NCI-H1092 treated with DMSO at 0.1 percent for 48 hours (cell line): Measurements from ENCODE around the gene BAIAP2L1.
"Not testable (repeated sequence)": the region's sequence is repeated elsewhere in the genome, so short reads cannot be mapped to it uniquely, and the experiment has no call there.

Source experiments
- DNase-seq: peaks from one replicate; lab custom pipeline; 2025; lab: John Stamatoyannopoulos, UW

The BAIAP2L1 gene

DNA sequence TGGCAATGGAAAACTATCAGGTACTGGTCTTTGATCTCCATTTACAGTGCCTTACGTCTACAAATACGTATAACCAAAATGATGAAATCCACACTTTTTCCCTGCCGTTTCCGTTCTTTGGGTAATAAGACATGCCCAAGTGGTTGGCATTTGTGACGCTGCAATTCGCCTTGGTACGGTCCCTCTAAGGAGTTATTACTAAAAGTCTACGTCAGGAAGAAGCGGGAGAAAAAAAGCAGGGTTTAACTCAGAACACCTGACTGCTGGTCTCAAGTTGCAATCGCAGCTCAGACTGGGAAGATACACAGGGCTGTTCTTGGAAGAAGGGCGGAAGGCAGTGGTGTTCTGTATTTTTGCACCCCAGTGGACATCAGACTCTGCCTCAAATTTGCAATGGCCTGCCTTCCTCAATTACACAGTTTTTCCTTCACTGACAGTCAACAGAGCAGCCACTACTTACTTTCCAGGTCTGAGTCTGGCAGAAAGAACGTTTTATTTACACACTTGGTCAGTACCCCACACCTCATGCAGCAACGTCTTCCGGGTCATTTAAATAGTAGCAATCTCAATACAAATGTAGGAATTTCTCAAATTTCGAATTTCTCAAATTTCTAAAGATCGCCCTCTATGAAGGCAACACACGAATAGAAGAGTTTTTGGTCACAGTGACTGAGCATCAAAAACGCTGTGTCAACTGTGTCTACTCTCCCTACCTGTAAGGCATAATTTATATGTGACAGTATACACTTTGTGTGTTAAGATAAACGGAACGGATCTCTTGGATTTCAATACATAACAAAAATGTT lies 2.1 kb downstream of the BAIAP2L1 start:
- DNase-seq = no peak

DNA sequence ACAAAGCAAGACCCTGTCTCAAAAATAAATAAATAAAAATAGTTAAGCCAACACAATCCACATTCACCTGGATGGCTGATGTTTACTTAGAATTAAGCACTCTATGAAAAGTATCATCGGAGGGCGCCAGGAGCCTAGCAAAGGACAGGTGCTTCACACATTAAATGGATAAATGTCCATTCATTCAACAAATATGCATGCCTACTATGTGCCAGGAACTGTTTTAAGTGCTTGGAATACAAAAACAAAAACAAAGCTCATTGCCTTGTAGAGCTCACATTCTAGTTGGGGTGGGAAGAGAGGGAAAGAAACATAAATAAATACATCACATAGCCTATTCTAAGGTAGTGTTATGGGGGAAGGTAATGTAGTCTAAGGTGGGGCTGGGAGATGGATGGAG lies 4.1 kb downstream of the BAIAP2L1 start:
- no peak for DNase-seq

DNA sequence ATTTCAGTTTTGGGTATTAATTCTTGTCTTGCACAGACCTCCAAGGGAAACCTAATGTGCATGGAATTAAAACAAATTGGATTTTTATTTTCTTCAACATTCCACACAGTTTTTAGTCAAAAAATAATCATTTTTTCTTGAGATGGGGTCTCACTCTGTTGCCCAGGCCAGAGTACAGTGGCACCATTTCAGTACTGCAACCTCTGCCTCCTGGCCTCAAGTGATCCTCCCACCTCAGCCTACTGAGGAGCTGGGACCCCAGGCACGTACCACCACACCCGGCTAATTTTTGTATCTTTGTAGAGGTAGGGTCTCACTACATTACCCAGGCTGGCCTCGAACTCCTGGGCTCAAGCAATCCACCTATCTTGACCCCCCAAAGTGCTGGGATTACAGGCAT lies 4.9 kb downstream of the BAIAP2L1 start:
- DNase-seq = no peak

DNA sequence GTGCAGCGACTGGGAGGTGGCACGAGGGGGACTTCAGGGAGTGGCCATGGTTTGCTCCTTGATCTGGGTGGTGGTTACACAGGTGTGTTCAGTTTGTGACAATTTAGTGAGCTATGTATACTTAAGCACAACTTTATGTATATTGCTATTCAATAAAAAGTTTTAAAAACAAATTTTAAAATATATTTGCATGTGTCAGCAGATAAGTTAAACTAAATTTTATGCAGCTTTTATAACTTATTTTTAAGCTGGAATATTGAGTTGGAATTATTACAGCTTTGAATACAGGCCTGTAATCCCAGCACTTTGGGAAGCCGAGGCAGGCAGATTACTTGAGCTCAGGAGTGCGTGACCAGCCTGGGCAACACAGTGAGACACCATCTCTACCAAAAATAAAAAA lies 5.4 kb downstream of the BAIAP2L1 start:
- DNase-seq = no peak

DNA sequence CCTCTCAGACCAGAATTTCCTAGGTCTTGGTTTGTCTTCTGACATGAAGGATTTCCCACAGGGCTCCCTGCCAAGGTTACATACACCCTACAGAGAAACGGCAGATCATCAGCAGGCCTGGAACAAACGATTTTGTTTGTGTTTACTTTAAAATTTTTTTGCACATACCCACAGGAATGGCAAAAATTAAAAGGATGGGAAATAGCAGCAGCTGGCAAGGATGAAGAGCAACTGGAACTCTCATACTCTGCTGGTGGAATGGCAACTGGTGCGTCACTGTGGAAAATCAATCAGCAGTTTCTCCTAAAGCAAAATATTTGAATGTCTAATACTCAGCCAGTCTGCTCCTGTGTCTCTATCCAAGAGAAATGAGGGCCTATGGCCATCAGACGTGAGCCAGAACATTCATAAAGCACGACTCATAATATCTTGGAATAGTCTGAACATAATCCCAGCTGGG lies 6.5 kb downstream of the BAIAP2L1 start:
- DNase-seq = no peak

DNA sequence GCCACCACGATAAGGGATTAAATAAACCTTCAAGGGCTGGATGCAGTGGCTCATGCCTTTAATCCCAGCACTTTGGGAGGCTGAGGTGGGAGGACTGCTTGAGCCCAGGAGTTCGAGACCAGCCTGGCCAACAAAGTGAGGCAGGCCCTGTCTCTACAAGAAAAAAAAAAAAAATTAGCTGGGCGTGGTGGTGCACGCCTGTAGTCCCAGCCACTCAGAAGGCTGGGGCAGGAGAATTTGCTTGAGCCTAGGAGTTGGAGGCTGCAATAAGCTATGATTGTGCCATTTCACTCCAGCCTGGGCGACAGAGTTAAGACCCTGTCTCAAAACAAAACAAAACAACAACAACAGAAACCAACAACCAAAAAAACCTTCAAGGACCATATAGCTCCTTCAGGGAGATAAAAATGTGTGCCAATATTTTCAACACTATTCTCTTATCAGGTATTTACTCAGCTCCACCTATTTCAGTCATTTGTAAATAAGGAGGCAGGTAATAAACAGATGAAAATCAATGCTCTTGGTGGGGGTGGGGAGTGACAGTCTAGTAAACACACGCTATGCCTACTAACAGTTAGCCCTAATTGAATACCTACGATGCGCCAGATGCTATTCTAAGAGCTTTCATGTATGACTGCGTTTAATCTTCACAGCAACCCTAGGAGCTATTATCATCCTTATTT lies 13.2 kb downstream of the BAIAP2L1 start:
- DNase-seq = no peak

DNA sequence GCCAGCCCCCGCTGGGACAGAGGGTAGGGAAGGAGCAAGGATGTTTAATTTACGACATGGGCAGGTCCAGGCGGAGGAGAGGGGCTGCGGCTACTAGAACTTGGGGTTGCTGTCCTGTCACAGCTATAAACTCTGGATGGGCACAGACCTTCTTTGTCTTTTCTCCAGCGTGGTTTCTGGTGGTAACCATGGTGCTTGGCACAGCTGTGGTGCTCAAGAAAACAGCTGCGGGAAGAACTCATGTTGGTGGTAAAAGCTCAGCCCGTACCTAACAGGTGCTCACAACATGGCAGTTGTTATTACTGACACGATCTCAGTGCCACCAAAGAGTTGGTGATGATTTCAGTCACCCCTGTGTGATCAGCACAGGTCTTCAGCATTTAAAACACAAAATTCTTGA lies 13.8 kb downstream of the BAIAP2L1 start:
- no peak for DNase-seq

DNA sequence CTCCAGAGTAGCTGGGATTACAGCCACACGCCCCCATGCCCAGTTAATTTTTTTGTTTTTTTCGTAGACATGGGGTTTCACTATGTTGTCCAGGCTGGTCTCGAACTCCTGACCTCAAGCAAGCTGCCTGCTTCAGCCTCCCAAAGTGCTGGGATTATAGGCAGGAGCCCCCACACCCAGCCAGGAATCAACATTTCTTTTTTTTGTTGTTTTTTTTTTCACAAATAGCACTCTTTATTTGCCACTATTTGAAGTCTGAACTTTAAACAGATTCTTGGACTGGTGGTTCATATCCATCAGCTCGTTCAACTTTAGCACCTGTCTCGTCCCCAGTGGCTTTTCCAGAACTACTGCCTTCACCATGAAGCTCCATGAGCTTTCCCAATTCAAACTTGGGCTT lies 15.4 kb downstream of the BAIAP2L1 start:
- not testable (repeated sequence) for DNase-seq

DNA sequence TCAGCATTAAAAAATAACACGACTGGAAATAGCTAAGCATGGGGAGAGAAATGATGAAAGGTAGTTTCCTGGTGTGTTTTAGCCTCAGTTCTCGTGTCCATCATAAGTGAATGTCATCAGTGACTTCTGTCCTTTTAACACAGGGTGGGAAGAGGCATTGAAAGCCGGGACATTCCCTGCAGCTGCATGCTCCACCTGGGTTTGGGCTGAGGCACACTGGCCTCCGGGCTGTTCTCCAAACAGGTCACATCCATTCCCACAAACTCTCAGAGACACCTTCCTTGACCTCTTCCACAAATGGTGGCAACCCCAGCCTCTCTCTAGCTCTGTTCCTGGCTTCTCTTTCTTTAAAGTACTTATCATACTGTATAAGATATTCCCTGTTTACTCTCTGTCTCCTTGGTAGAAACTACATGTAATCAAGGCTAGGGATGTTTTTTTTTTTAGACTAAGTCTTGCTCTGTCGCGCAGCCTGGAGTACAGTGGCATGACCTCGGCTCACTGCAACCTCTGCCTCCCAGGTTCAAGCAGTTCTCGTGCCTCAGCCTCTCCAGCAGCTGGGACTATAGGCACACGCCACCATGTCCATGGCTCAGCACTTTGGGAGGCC lies 22.6 kb downstream of the BAIAP2L1 start:
- DNase-seq = no peak

DNA sequence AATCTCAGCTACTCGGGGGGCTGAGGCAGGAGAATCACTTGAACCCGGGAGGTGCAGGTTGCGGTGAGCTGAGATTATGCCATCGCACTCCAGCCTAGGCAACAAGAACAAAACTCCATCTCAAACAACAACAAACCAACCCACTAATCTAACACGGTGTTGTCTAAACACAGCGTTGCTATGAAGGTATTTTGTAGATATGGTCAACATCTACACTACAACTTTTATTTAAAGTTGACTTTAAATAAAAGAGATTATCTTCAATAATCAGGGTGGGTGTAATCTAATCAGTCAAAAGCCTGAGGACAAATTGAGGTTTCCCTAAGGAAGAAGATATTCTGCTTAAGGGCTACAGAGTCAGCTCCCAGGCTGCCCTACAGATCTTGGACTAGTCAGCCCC lies 24.2 kb downstream of the BAIAP2L1 start:
- DNase-seq = no peak

DNA sequence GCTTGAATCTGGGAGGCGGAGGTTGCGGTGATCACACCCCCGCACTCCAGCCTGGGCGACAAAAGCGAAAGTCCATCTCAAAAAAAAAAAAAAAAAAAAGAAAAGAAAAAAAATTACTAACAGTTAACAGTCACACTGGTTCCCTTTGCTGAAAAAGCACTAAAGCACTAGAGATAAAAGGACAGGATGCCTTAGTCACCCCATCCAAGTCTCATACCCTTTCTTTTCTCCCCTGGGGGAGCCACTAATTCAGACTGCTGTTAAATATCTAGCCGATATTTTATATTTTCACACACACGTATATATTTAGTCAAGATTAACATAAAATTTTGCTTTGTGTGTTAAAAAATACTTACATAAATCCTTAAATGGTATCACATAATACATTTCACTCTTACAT lies 25.2 kb downstream of the BAIAP2L1 start:
- no peak for DNase-seq

DNA sequence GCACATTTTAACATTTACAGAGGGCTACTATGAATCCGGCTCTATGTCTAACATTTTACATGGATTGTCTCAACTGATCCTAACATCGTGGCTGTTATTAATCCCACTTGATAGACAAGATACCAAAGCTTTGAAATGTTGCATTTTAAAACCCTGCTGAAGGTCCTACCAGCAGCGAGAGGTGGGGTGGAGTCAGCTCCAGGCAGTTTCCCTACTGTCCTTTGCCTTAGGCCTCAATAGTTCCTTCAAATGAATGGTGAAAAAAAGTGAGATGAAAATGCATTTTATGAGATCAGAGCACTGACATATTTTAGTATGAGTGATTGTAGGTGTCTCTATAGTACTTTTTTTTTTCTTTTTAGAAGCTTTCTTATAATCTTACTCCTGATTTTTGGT lies 26.6 kb downstream of the BAIAP2L1 start:
- DNase-seq = no peak

DNA sequence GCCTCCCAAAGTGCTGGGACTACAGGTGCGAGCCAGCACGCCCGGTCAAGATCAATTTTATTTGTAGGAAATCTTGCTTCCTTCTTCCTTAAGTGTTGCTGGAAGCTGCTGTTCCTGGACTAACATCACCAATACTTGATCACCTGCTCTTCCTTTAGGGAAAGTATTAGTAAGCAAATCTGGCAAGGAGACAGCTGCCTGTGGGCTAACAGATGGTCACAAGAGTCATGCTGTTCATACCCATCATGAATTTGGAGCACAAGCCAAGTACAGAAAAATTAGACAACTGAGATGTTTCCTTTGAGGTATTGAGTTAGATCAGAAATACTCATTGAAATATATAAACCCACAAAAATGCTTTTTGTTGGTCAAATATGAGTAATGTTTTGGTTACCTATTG lies 27.9 kb downstream of the BAIAP2L1 start:
- DNase-seq = no peak

DNA sequence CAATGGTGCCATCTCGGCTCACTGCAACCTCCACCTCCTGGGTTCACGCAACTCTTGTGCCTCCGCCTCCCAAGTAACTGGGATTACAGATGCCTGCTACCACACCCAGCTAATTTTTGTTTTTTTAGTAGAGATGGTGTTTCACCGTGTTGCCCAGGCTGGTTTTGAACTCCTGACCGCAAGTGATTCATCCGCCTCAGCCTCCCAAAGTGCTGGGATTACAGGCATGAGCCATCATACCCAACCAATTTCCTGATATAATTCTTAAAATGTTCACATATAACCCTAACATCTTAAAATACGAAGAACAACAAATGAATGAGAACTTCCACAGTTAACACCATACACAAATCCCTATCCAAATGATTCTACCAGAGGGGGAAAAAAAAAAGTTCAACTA lies 31.2 kb downstream of the BAIAP2L1 start:
- DNase-seq = no peak

DNA sequence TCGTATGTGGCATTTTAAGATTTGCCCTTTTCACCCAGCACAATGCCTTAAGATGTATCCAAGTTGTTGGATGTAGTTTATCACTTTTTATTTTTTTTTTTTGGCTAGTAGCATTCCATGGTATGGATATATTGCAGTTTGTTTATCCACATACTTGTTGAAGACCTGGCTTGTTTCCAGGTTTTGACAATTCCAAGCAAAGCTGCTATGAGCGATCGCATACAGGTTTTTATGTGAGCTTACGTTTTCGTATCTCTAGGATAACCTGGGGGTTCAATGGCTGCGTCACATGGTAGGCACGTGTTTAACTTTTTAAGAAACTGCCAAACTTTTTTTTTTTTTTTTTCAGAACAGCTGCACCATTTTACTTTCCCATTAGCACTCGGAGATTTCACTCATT lies 32.2 kb downstream of the BAIAP2L1 start:
- no peak for DNase-seq

DNA sequence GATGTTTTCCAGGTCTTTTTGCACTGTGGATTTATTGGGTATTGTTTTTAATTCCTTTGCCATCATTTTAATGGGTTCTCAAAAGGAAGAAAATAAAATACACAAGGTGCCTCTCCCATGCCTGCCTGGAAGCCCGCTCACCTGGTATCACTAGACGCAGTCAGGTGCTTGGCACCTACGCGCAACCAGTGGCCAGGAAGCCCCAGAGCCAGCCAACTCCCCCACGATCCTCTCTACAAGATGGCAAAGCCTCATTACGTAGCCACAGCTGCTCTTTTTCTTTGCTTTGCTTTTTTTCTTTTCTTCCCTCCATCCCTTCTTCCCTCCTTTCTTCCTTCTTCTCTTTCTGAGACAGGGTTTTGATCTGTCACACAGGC lies 34.3 kb downstream of the BAIAP2L1 start:
- no peak for DNase-seq

DNA sequence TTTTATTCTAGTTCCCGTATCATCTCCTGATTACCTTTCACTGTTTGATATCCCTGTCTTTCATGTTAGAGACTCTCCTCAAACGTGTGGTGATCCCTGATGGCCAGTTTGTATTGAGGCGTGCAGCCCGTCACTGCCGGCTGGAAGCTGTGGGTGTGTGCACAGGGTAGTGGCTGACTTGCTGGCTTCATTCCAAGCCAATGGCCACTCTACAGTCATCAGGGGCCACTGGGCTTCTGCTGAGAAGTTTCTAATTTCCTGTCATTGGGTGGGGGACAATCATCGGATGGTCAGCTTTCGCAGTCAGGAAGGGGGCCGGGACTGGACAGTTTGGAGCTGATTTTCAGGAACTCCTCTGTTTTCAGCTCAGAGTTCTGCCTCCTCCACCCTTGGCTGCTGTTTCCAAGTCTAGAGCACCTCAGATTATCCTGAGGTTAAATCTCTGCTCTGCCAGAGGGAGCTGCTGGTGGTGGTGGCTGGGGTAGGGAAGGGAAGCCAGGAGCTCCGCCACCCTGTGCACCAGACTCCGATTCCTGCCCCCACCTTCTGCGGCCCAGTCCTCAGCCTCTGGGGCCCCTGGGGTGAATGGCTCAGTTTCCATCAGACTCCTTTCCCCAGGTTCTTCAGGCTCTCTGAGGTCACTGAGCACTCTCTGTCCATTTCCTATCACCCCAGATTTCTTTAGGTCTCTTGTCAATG lies 34.9 kb downstream of the BAIAP2L1 start:
- no peak for DNase-seq

DNA sequence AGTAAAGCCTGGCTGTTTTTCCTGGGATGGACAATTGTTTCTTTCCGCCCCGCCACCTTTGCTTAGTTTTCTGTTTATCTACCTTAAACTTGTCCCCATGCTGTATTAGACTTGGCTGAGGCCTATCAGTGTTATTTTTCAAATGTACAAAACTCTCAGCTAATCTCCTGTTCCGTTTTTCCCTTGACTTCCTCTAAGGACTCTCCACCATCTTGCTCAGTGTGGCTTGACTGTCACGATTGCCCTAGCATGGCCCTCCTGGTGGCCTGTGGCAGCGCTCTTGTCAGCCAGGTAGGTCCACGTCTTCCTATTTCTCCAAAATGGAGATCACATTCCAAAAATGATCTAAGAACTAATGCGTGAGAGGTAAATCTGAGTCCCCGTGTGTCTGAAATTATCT lies 36.7 kb downstream of the BAIAP2L1 start:
- DNase-seq = no peak

DNA sequence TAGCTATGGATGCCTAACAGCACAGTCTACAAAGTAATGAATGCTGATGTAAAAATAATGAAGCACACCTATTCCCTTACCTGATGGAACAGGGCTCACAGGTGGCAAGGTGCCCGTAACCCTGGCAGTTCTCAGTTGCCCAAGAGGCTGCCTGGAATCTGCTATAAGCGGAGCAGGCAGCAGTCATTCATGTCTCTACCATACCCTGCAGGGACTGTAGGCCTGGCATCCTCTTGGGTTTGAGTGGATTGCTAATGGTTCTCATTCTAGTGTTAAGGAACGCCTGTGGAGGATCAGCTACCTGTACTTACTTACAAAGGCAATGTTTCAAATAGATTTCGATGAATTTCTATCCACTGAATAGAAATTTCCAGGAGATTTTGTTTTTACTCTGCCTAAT lies 38.4 kb downstream of the BAIAP2L1 start:
- no peak for DNase-seq

DNA sequence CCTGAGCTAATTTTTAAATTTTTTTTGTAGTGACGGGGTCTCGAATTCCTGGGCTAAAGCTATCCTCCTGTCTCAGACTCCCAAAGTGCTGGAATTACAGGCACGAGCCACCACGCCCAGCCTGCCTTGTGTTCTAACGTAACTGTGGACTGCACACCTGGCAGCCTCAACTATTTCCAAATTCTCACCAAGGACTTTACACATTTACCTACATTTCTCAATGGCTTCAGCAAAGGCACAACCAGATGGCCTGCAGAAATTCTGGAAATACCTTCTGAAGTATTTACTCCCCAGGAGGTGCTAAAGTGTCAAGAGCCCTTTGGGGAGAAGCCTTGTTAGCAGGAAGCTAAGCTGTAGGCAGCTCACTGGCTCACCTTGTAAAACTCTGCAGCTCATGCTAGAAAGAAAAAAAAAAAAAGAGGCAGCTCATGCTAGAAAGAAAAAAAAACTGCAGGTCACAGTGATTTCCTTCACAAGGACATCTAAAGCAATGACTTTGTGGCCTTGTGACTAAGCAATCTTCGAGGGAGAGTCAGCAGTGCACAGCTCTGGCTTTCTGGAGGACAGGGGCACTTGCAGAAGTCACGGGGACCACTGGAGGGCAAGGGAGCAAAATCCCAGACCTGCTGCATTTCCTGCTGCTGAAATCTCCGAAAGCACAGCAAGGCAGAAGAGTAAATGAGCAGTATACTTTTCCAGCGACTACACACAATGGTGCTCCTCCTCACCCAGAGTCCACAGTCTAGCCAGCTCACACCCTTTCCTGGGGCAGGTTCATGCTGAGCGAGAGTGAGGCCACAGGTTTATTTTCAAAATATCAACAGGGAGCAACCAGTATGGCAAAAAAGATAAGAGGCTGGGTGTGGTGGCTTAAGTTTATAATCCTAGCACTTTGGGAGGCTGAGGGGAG lies 40.4 kb downstream of the BAIAP2L1 start:
- no peak for DNase-seq

DNA sequence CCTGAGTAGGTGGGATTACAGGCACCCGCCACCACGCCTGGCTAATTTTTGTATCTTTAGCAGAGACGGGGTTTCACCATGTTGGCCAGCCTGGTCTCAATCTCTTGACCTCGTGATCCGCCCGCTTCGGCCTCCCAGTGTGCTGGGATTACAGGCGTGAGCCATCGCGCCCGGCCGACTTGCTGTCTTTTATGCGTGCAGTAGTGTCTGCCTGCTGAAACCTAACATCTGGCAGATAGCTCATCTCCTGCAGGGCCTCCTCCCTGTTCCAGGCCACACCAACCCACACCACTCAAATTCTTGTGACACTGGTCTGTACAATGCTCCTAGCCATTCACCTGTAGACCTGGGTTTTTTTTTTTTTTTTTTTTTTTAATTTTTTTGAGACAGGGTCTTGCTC lies 41.5 kb downstream of the BAIAP2L1 start:
- no peak for DNase-seq

DNA sequence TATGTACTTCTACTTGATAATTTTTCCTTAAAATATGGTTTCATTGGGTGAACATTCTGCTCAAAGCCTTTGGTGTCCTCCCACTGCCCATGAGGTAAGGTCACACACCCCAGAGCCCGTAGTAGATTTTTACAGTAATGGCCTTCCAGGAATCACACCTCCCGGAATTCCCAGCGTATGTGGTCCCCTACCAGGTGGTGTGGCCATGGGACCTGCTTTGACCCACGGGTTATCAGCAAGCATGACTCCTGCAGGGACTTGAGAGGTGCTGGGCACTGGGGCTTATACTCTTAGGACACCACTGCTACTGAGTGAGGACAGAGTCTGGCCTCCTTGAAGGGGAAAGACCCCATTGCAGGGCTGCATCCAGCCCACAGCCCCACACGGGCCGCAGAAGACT lies 42.2 kb downstream of the BAIAP2L1 start:
- DNase-seq = no peak
